Activated naive CD8-positive, alpha-beta T cell treated with anti-CD3 and anti-CD28 coated beads, Interleukin-2, amount 50 U/mL, for 16 hours (primary cell): ENCODE data around the gene SEMA3B.
"Not testable (repeated sequence)": the region's sequence is repeated elsewhere in the genome, so short reads cannot be mapped to it uniquely, and the experiment has no call there.

ENCODE experiments used
- DNase-seq: peaks from one replicate; pipeline ENCODE4 v3.0.0-alpha.2; 2020; ENCODE audit warnings: low read depth, low spot score

The SEMA3B gene

GRCh38 chr3:50272911-50273688 is 4.2 kb downstream of the SEMA3B start:
- peak; percentile 76 for DNase-seq

DNA sequence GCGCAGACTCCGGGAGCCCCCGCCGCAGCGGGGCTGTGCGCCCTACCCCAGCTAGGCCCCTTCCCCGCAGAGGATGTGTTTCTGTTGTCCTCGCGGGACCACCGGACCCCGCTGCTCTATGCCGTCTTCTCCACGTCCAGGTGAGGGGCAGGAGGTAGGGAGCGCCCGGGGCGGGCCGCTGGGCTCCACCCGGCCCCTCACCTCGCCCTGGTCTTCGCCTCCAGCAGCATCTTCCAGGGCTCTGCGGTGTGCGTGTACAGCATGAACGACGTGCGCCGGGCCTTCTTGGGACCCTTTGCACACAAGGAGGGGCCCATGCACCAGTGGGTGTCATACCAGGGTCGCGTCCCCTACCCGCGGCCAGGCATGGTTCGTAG is 4.7 kb downstream of the SEMA3B start:
- no peak for DNase-seq

- peak; percentile 53 for DNase-seq
These were observed 5.6 kb downstream of the SEMA3B start for GRCh38 chr3:50274371-50275104.

- no peak for DNase-seq
These were observed 6.4 kb downstream of the SEMA3B start for GRCh38 chr3:50275141-50275995.

- no peak for DNase-seq
These were observed 7.2 kb downstream of the SEMA3B start for GRCh38 chr3:50275996-50276761.

GRCh38 chr3:50276762-50277101 is 7.8 kb downstream of the SEMA3B start:
- no peak for DNase-seq

- no peak for DNase-seq
These were observed 9.4 kb downstream of the SEMA3B start for GRCh38 chr3:50278123-50278879.

DNA sequence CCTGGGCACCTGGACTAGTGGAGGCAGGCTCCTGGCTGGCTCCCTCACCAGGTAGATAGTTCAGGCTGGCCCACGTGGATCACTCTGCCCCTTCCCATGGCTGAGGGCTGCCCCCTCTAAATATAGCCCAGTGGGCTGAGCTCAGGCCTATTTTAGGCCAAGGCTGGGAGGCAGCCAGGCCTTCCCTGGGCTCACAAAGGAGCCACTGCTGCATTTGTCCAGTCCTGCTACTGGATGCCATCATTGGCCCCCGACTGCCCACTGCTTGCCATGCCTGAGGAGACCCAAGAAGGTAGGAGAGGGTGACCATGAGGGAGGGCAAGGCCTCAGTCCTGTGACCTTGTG is 9.9 kb downstream of the SEMA3B start, which contains the start of gene LSMEM2:
Gene LSMEM2 (plus strand): TSS at position 208 of the 345 bp plus-strand sequence. CDS start 27 bp downstream, at position 235.
- DNase-seq: no peak

- no peak for DNase-seq
These were observed 10.5 kb downstream of the SEMA3B start for GRCh38 chr3:50279255-50280016.

- DNase-seq: not testable (repeated sequence)
These were observed 15.2 kb downstream of the SEMA3B start for GRCh38 chr3:50284121-50284520.

DNA sequence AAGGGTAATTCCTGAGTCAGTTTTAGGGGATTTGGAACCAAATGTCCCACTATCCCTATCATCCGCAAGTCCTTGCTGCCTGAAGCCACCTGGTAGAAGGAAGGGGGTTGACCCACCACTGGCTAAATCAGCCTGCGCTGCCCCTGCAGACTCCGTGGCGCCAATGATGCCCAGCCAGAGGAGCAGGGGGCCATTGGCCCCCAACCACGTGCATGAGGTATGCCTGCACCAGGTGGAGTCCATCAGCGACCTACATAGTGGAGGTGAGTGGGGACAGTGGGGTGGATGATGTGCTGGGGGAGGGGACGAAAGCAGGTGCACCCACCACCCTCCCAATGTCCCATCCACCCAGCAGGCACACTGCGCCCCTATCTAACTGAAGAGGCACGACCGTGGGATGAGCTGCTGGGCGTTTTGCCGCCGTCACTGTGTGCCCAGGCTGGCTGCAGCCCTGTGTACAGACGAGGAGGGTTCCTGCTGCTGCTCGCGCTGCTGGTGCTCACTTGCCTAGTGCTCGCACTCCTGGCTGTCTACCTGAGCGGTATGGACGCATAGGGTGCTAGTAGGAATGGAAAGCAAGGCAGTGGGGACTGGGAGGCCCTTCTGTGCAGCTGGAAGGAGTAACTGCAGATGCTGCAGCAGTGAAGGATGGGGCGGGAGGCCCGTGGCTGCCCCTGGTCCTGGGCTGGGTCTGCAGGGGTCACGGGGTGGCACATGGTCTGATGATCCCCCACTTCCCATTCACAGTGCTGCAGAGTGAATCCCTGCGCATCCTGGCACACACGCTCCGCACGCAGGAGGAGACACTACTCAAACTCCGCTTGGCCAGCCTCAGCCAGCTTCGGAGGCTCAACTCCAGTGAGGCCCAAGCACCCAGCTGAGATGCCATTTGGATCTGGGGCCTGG is 17.6 kb downstream of the SEMA3B start:
- DNase-seq: no peak

GRCh38 chr3:50287262-50287661 is 18.3 kb downstream of the SEMA3B start:
- no peak for DNase-seq

GRCh38 chr3:50288387-50289007 is 19.6 kb downstream of the SEMA3B start:
- DNase-seq: no peak

- DNase-seq: no peak
These were observed 20.2 kb downstream of the SEMA3B start for GRCh38 chr3:50289130-50289529.

DNA sequence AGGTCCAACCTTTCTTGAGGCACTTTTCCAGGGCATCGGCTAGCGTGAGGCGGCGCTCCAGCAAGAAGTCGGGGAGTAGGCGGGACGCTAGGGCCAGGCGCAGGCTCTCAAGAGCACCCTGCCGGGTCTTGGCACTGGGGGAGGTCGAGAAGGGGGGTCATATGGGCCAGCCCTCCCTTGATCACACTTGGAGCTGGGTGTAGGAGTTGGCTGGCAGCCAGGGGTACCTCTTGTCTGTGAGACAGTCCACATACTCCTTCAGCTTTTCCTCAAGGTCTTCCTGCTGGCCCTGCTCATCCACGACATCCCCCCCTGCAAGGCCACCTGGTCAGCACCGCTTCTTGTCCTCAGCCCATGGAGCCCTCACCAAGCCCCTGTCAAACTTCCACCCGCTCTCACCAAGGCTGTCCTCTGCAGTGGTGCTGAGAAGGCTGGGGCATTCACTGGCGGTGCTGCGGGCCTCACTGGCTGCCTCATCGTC is 21.3 kb downstream of the SEMA3B start:
- DNase-seq: no peak

DNA sequence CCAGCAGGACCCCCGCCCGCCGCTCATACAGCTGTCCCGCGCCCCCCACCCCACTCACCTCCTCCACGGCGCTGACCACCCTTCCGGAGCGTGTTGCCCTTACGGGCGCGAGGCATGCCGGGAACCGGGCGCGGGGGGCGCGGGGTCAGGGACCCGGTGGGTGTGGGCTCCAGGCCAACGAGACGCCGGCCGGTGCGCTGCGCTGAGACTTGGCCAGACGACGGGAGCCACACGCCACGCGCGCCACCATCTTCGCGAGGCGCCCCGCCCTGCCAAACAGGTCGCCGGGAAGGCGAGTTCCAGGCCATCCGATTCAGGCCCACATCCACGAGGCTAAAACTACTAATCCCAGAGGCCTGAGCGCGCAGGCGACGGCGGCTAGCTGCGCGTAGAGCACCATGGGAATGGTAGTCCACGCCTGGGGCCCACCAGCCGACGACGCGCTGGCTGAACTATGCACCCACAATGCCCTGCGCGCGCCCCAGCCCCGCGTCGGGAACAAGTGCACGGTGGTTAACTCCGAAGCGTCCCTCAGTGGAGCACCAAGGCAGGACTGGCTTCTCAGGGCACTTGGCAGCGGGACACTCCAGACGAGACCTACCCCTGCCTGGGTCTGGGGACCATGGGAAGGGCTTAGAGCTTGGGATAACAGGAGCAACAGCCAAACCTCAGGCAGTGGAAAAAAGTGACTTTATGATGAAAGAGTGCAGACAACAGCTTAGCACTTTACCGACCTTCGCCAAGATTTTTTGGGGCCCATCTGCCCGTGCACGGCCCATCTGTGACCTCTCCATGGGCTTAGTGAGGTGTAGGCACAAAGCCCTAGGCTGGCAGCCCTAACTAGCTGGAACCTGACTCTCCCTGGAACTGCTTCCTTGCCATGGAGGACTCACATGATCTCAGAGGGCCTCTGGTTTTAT is 23.5 kb downstream of the SEMA3B start, which contains the start of gene IFRD2:
Gene IFRD2 (minus strand): TSS at position 271 of the 920 bp plus-strand sequence. CDS start 155 bp downstream, at position 116.
- DNase-seq: peak; percentile 89
